SJSA1 (cell line): ENCODE measurements around the gene CNGB1. TPM values are rescaled to one million over a fixed set of nuclear protein-coding genes. Genes with fewer than 3 reads are reported as not detected.

ENCODE experiments used
- DNase-seq, 2 experiments: peaks; one replicate each; pipeline ENCODE4 v3.0.0-alpha.2; 2015 to 2020; ENCODE audit warnings: low spot score in 2 of 2, low read depth in 1 of 2
- H3K27ac ChIP-seq: fragments of 250-450 bp; sonication (Bioruptor Pico); 2 replicates; pipeline ENCODE4 v1.5.1; 2020; ENCODE audit warnings: mild to moderate bottlenecking, moderate library complexity
- H3K27me3 ChIP-seq: fragments of 250-450 bp; sonication (Bioruptor Pico); replicated peaks from 2 replicates; pipeline ENCODE4 v1.5.1; 2020; ENCODE audit warnings: mild to moderate bottlenecking, moderate library complexity
- H3K36me3 ChIP-seq: fragments of 250-450 bp; sonication (Bioruptor Pico); 2 replicates; pipeline ENCODE4 v1.5.1; 2020; ENCODE audit warnings: mild to moderate bottlenecking
- H3K4me1 ChIP-seq: fragments of 250-450 bp; sonication (Bioruptor Pico); replicated peaks from 2 replicates; pipeline ENCODE4 v1.6.1; 2021; ENCODE audit warnings: mild to moderate bottlenecking
- H3K4me3 ChIP-seq: fragments of 250-450 bp; sonication (Bioruptor Pico); 2 replicates; pipeline ENCODE4 v1.5.1; 2020; ENCODE audit warnings: mild to moderate bottlenecking
- H3K9me3 ChIP-seq: fragments of 250-450 bp; sonication (Bioruptor Pico); replicated peaks from 2 replicates; pipeline ENCODE4 v1.5.1; 2020; ENCODE audit warnings: mild to moderate bottlenecking
- total RNA-seq: library from RNA; depleted of rRNA; stranded (reverse); fragments of >200 nt; shearing (Covaris generic); gene quantifications from 2 replicates; pipeline ENCODE4 v1.2.3, GENCODE V29; 2014

CNGB1 gene
- total RNA-seq, 1 experiment from 2014 or later = 0.13 TPM

DNA sequence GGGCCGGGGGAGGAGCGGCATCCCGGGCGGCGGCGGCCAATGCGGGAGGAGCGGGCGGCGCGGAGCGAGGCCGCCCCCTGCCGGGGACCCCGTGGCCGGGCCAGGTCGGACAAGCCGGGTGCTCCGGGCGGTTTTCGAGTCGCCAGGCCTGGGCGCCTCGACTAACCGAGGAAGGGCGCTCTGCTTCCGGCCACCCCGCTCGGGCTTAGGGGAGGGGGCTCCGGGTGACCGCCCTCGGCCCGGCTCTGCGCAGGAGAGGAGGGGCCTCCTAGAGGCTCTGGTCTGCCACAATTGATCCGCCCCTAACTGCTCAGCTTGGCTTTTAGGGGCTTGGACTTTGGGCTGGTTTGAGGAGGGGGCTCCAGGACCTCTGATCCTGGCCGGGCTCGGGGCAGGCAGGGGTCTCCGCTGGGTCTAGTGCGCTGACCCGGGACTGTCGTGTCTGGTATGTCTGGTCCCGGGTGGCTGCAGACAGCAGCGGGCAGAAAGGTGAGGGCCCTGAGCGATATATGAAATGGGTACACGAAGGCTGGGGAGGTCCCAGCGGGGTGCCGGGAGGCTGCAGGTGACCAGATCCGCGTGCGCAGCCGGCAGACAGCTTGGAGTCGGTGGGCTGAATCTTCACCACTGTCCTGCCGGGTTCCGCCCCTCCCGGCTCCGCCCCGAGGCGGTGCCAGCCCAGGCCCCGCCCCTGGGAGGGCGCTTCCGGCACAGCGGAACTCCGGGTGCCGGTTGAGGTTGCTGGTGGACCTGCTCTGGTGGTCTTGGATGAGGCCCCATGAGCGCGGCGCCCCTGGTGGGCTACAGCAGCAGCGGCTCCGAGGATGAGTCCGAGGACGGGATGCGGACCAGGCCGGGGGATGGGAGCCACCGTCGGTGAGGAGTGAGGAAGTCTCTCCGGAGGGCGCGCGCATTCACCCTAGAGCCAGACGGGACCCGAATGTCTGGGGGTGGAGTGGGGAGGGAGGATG, 30.1 kb upstream of the CNGB1 start, which contains the start of gene USB1:
USB1 (plus strand) TSS at position 702 of the 971 bp plus-strand sequence; CDS start at position 779, 77 bp downstream.
- H3K4me1 ChIP-seq = peaks cover 32% of the 10 kb centered on the region
- peak within 1 kb of the TSS; percentile 89 for H3K4me3 ChIP-seq
- peaks cover 60% of the 10 kb centered on the region for H3K36me3 ChIP-seq
- H3K9me3 ChIP-seq = no peaks in the 10 kb centered on the region
- peak within 1 kb of the TSS; percentile 60 for H3K27ac ChIP-seq
- no peaks in the 10 kb centered on the region for H3K27me3 ChIP-seq
- peak; percentile 88 to 92 for DNase-seq

DNA sequence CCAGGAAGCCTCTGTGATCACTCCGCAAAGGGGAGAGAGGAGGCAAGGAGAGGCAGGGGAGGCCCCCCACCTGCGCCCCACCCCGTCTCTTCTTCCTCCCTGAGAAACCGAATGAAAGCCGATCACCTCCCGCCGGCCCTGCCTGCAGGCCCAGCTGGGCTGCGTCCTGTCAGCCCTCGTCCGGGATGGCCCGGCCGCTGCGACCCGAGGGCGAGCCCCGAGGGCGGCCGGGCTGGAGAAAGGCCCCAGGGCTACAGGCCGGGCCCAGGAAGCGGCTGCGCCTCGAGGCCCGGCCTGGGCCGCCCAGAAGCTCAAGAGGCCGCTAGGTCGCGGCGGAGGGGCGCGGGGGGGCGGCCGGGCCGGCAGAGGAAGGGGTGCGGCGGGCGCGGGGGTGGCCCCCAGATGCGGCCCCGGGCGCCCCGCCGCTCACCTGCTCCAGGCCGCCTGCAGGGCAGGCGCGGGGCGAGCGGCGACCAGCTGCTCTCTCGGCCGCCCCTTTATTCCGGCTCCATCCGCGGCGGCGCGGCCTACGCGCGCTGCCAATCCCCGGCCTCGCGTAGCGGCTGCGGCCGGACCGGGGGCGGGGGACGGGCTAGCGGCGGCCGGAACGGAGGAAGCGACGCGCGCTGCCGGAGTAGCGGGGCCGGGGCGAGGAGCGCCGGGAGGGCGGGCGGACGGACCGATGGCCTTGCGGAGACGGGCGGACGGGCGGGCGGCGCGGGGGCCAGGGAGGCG, 29.2 kb upstream of the CNGB1 start, which contains the start of gene ZNF319:
ZNF319 (minus strand) TSS at position 702 of the 735 bp plus-strand sequence. CDS start 2,407 bp downstream, outside the sequence.
- Histone ChIP-seq H3K9me3 (no peaks in the 10 kb centered on the region), H3K27ac (peak within 1 kb of the TSS; percentile 60), H3K4me1 (peaks cover 33% of the 10 kb centered on the region), H3K4me3 (peak within 1 kb of the TSS; percentile 89), H3K27me3 (no peaks in the 10 kb centered on the region), H3K36me3 (peaks cover 64% of the 10 kb centered on the region)
- peak in 1 of 2 experiments; percentile 24 for DNase-seq

DNA sequence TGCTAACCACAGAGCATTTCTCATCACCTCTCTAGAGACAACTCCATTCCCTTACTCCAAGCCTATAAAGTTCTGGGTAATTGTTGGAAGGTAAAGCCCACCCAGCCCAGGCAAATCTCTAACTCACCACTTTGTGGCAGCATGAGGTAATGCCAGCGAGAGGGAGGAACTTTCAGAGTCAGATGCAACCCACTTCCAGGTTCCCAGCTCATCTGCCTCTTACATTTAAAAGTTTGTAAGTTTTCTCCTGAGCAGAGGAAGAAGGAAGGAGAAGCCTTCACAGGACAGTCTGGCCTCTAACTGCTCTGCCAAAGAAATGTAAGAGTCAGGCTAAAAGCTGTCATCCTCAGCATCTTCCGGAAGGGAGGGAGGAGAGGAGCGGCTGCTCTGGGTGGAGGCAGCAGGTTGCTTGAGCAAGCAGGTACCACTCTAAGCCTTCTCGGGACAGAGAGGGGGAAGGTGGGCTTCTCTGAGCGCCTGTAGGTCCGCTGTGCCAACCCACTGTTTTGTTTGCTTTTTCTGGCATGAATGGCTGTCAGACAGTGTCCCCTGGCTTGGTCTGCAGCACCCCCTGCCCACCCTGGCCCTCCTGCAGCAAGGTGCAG, 28.5 kb upstream of the CNGB1 start:
- H3K27ac ChIP-seq = peak overlapping the region; percentile 60
- H3K9me3 ChIP-seq = no peaks in the 10 kb centered on the region

DNA sequence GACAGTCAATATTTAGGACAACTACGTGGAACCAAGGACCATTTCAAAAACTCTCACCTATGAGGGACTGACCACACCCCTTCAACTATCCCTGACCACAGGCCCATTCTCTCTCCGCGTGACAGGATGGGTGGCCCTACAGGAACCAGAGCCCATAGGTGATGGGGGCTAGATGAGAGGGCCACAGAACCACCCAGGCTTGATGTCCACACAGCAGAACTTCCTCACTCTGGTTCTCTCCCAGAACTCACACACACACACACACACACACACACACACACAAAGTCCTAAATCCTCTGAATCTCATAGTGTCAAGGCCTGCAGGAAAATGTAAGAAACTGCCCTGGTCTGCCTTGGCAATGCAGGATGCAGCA, 28.1 kb upstream of the CNGB1 start:
- 0 out of 2 replicates have a peak overlapping the region, but pooled peaks have one; percentile 60 for H3K27ac ChIP-seq
- H3K4me1 ChIP-seq = peaks cover 42% of the 10 kb centered on the region
- no peak overlapping the region; the same call in 1 of the 2 replicates for H3K4me3 ChIP-seq
- peaks cover 64% of the 10 kb centered on the region for H3K36me3 ChIP-seq
- no peak for DNase-seq
- H3K9me3 ChIP-seq = no peaks in the 10 kb centered on the region
- no peaks in the 10 kb centered on the region for H3K27me3 ChIP-seq

More for the DNA sequence above, 28.5 kb upstream of the CNGB1 start:
- peak in 1 of 2 experiments; percentile 42 for DNase-seq
- H3K4me3 ChIP-seq = peak overlapping the region; percentile 89
- H3K36me3 ChIP-seq = peaks cover 64% of the 10 kb centered on the region
- no peaks in the 10 kb centered on the region for H3K27me3 ChIP-seq
- H3K4me1 ChIP-seq = peaks cover 37% of the 10 kb centered on the region

DNA sequence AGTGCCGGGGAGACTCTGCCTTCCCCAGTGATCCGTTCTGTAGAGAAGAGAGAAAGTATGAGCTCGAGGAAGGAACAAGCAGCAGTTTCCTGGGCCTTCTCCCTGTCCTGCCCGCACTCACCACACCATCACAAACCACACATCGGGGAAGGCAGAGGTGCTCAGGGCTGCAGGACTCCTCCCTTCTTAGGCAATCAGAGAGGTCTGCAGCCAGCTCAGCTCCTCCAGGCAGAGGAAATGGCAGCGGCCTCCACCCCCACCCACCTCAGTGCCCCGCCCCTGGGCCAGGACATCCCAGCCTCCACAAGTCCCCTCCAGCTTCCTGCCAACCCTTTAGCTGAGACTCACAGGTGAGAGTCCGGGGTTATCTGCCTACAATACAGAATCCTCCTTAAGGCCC, 27.6 kb upstream of the CNGB1 start:
- Histone ChIP-seq H3K27me3 (no peaks in the 10 kb centered on the region), H3K36me3 (peaks cover 65% of the 10 kb centered on the region), H3K4me3 (no peak overlapping the region), H3K4me1 (peaks cover 46% of the 10 kb centered on the region), H3K27ac (no peak overlapping the region), H3K9me3 (no peaks in the 10 kb centered on the region)
- no peak for DNase-seq

DNA sequence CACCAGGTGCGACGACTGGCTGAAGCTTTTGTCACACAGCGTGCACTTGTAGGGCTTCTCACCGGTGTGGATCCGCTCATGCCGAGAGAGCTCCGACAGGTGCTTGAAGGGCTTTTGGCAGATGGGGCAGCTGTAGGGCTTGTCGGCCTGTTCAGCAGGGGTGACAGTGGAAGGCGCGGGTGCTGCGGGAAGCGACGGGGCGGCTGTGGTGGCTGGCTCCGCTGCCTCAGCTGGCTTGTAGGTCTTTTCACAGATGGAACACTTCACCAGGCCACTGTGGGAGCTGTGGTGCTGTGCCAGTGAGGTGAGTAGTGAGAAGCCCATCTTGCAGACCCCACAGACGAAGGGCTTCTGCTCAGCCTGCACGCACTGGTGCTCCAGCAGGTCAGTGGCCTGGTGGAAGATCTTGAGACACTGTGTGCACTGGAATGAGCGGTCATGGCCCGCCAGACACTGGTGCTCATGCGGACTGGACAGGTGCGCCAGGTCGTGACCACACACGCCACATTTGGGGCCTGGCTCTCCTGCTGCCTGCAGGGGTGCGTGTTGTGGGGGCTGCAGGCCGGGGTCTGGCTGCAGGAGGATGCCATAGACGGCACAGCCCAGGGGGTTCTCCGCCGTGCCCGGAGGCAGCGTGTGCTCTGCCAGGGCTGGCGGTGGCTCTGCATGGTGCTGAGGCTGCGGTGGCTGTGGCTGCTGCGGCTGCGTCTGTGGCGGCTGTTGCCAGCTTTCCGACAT, 26.8 kb upstream of the CNGB1 start:
- DNase-seq = no peak
- Histone ChIP-seq H3K9me3 (no peaks in the 10 kb centered on the region), H3K4me1 (peaks cover 54% of the 10 kb centered on the region), H3K27ac (no peak overlapping the region), H3K27me3 (no peaks in the 10 kb centered on the region), H3K4me3 (no peak overlapping the region), H3K36me3 (peaks cover 57% of the 10 kb centered on the region)

DNA sequence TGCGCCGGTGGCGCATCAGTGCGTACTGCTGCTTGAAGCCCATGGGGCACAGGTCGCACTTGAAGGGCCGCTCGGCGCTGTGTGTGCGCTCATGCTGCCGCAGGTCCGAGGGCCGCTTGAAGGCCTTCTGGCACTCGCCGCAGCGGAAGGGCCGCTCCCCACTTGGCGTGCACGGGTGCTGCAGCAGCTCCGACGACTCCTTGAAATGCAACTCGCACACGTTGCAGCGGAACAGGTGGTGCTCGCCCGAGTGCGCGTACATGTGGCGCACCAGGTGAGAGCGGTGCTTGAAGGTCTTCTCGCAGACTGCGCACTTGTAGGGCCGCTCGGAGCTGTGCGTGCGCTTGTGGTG, 26.2 kb upstream of the CNGB1 start:
- Histone ChIP-seq H3K9me3 (no peaks in the 10 kb centered on the region), H3K36me3 (peaks cover 52% of the 10 kb centered on the region), H3K27ac (no peak overlapping the region), H3K4me3 (no peak overlapping the region), H3K27me3 (no peaks in the 10 kb centered on the region), H3K4me1 (peaks cover 54% of the 10 kb centered on the region)
- DNase-seq = no peak

DNA sequence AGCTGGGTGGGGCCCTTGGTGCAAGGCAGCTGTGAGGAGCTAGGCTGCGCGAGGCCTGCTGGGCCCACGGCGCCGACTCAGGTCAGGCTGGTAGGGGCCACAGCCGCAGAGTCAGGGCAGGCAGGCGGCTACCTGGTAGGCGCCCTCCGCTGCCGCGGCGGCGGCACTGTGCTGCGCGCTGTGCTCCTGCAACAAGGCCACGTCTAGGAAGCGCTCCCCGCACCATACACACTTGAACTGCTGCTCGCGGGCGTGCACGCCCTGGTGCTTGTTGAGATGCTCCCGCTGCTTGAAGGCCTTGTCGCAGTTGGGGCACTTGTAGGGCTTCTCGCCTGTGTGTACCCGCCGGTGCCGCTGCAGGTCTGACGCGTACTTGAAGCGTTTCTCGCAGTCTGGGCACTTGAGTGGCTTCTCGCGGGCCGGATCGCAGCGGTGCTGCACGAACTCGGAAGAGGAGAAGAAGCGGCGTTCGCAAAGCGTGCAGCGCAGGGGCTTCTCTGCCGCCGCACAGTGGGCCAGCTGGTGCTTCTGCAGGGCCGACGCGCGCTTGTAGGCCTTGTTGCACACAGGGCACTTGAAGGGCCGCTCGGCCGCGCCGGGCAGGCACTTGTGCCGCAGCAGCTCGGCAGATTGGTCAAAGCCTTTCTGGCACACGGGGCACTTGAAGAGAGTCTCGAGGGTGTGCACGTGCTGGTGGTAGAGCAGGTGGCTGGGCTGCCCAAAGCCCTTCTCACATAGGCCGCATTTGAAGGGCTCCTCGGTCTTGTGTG, 25.7 kb upstream of the CNGB1 start:
- H3K4me1 ChIP-seq = peaks cover 49% of the 10 kb centered on the region
- no peak overlapping the region for H3K4me3 ChIP-seq
- no peak for DNase-seq
- H3K27ac ChIP-seq = no peak overlapping the region
- H3K9me3 ChIP-seq = no peaks in the 10 kb centered on the region
- no peaks in the 10 kb centered on the region for H3K27me3 ChIP-seq
- H3K36me3 ChIP-seq = peaks cover 52% of the 10 kb centered on the region

DNA sequence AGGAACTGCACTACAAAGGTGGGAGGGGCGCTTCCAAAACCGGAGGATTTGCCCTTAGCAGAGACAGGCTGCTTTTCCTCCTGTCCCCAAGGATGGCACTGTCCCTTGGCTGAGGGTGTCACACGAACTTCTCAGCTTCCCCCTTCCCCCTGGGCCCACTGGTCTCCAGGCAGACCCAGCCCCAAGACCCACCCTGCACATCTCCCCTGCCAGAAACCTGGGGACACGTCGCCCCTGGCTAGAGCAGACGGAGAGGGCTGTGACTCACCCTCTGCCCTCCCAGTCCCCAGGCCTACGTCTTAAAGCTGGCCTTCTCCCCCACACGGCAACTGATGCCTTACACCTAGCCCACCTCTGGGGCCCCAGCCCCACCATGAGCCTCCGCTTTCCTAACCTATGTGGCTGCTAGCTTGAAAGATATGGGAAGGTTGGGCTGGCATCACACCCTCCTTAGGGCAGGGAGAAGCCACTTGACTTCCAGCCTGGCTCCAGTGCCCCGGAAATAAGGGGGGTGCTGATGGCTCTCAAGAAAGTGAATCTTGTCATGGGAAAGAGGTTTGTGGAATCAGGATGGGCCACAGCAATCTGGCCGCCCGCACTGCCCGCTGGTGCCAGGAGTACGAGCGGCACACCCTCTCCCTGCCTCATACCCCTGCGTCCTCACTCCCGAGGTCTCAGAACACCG, 24.9 kb upstream of the CNGB1 start:
- H3K4me3 ChIP-seq = no peak overlapping the region
- peaks cover 47% of the 10 kb centered on the region for H3K4me1 ChIP-seq
- H3K27me3 ChIP-seq = no peaks in the 10 kb centered on the region
- H3K9me3 ChIP-seq = no peaks in the 10 kb centered on the region
- no peak overlapping the region for H3K27ac ChIP-seq
- H3K36me3 ChIP-seq = peaks cover 52% of the 10 kb centered on the region
- no peak for DNase-seq

DNA sequence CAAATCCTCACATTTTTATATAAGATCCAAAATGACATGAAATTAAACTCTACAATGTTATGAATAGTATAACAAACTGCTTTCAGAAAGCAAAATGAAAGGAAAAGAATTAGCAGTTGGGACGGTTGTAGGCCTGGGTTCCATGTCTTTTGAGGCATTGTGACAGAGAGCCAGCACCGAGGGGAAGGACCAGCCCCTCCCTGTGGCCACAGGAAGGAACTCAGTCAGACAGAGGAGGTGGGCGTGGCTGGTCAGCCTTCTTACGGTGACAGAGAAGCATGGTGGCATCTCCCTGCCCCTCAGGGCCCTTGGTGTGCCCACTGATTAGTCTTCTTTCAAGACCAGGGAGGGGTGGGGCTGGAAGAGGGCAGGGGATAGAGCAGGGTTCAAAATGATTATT, 23.9 kb upstream of the CNGB1 start:
- Histone ChIP-seq H3K27me3 (no peaks in the 10 kb centered on the region), H3K36me3 (peaks cover 47% of the 10 kb centered on the region), H3K27ac (no peak overlapping the region), H3K9me3 (no peaks in the 10 kb centered on the region), H3K4me1 (peaks cover 40% of the 10 kb centered on the region), H3K4me3 (no peak overlapping the region)
- DNase-seq = peak; percentile 54 to 76

DNA sequence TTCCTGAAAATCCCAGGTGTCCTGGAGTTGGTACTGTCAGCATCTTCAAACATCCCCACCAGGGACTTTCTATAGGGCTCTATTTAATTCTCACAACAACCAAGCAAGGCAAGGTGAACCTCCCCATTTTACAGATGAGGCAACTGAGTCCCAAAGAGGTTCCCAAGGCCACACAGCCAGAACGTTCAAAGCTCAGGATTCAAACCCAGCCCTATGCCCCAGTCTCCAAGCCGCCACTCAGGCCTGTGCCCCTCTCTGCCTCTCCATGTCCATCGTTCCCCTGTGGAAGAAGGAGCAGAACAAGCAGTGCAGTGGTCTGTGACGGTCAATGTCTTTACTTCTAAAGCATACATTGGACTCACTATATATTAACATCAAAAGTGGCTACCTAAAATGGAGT, 23.4 kb upstream of the CNGB1 start:
- H3K4me1 ChIP-seq = peaks cover 36% of the 10 kb centered on the region
- H3K27me3 ChIP-seq = no peaks in the 10 kb centered on the region
- H3K4me3 ChIP-seq = no peak overlapping the region
- peaks cover 46% of the 10 kb centered on the region for H3K36me3 ChIP-seq
- DNase-seq = no peak
- H3K9me3 ChIP-seq = no peaks in the 10 kb centered on the region
- H3K27ac ChIP-seq = no peak overlapping the region

DNA sequence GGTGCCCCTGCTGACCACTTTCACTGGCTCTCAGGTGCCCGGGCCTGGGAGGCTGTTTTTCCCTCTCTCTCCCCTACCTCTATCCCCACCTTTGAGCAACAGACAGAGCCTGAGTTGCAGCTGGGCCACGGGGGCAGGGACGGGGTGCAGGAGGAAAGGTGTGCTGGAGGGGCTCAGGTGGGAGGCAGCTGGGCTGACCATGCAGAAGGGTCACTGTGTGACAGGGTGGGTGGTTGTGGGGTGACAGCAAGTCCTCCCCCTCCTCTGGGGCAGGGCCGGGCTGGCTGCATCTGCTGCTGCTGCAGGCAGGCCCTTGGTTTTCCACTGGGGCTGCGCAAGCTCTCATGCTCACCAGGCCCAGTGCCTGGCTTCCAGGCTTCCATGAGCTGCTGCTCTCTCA, 23.0 kb upstream of the CNGB1 start:
- Histone ChIP-seq H3K4me3 (no peak overlapping the region), H3K4me1 (peaks cover 31% of the 10 kb centered on the region), H3K36me3 (peaks cover 46% of the 10 kb centered on the region), H3K9me3 (no peaks in the 10 kb centered on the region), H3K27ac (no peak overlapping the region), H3K27me3 (no peaks in the 10 kb centered on the region)
- no peak for DNase-seq
